Right lung (tissue), 5 donors: ENCODE data around the gene CORO1C. TPM values are rescaled to one million over a fixed set of nuclear protein-coding genes. Genes with fewer than 3 reads are reported as not detected.

Experiments
- DNase-seq, 2 donors: peaks; one replicate each; pipeline ENCODE4 v3.0.0-alpha.2; 2013
- polyA plus RNA-seq, 5 donors: library from polyadenylated mRNA; unstranded; fragments of 120-200 nt; gene quantifications; one replicate each; pipeline versions ENCODE4 v1.2.1 to v1.2.3, GENCODE V29; 2013; ENCODE audit warnings: inconsistent platforms in 1 of 5, low replicate concordance in 1 of 5; ENCODE audit not compliant: insufficient read length in 5 of 5, insufficient read depth in 1 of 5

The CORO1C gene
- polyA plus RNA-seq, 5 donors, result 61.8 to 95.3 (median 82.1) TPM

DNA sequence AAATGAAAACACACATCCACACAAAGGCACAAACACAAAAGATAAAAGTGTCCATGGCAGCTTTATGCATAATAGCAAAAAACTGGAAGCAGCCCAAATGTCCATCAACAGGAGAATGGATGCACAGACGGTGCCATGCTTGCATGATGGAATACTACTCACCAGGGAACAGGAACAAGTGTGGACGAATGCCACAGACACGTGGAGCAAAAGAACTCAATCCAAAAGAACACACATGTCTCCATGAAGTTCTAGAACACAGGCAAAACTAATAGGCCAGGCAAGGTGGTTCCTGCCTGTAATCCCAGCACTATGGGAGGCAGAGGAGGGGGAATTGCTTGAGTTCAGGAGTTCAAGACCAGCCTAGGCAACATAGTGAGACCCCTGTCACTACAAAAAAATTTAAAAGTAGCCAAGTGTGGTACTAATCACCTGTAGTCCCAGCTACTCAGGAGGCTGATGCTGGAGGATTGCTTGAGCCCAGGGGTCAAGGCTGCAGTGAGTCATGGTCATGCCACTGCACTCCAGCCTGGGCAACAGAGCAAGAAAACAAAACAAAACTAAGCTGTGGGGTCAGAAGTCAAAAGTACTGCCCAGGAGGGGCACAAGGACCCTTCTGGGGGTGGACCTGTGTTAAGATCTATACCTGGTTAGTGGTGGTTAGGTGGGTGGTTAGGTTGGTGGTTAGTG, 126.2 kb downstream of the CORO1C start:
- DNase-seq, result no peak

DNA sequence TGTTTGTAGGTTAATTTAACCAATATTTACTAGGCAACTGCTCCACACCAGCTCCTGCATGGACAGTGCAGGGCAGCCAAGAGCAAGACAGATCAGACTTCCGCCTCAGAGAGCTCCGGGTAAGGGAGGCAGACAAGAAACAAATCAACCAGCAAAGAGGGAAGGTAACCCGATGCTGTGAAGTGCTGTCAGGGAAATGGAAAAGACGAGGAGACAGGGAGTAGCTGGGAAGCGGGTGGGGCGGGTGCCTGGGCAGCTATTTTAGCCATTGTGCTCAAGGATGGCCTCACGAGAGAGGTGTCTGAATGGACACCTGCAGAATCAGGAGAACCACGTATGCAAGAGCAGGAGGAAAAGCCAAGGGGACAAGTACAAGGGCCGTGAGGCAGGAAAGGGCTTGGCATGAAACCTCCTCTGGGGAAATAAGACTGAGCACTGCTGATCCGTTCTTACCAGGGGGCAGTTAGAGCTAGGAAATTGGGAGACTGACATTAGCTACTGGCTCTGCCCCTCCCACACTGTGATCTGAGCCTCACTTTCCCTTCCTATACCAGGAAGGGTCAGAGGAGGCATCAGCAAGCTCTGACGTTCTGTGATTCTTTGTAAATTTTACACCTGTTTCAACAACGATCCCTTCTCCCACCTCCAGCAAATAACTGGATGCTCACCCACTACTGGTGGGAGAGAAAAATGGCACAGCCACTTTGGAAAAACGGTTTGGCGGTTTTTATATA, 126.9 kb downstream of the CORO1C start:
- no peak for DNase-seq

DNA sequence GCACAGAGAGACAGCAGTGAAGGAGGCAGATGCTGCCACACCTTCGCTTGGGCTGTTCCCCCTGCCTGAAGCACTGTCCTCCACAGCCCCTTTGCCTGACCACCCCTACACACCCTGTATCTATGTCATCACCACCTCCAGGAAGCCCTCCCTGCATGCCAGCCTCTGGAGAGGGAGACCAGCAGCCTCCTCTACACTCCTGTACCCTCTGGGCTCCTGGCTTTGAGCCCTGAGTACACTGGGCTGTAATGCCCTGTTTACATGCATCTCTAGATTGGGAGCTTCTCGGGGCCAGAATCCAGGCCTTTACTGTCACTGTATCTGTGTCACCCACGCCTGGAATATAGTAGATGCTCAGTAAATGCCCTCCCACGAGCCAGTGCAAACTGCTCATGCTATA, 127.6 kb downstream of the CORO1C start:
- DNase-seq, result no peak

DNA sequence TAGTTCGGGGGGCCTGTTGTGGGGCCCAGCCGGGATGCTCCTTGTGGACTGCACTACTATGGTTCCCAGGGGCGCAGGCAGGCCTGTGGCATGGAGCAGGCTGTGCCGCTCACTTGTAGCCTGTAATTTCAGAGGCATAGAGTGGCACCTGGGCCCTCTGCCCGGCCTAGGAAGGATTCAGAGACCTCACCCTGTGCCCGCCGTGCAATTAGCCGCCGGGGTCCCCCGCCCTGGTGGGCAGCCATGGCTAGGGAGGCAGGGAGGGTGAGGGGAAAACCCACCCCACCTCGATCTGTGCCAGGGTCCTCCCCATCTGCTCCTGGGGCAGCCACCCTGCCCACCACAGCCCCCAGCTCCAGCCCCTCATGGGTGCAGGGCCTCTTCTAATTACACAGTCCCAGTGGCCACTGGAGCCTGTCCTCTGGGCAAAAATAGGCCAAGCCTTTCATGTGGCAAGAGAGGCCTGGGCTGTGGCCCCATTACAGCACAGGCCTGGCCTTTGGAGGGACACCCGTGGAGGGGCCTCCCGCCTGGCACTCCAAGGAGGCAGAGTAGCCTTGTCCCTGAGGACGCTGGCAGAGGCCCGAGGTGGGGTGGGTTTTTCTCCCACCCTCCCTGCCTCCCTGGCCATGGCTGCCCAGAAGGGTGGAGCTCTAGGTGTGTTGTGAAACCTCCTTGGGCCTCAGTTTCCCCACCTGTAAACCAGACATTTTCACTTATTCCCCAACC, 128.2 kb downstream of the CORO1C start:
- no peak for DNase-seq

DNA sequence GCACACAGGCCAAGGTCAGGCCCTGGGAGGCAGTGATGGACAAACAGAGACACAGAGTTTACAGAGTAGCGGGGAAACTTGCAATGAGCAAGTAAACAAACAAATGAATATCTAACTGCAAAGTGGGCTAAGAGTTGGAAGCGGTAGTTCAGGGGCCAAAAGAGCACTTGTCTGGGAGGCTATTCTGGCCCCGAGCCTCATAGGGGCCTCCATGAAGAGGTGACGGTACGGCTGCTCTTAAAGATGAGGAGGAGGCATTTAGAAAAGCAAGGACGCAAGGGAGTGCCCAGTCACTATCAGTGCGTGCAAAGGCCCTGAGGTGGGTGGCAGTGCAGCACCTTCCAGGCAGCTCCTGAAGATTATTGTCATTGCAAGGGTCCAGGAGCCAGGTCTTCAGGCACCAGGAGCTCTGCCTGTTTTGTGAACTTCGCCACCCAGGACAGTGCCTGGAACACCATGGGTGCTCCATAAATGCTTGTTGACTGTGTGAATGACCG, 129.1 kb downstream of the CORO1C start:
- DNase-seq, result no peak

DNA sequence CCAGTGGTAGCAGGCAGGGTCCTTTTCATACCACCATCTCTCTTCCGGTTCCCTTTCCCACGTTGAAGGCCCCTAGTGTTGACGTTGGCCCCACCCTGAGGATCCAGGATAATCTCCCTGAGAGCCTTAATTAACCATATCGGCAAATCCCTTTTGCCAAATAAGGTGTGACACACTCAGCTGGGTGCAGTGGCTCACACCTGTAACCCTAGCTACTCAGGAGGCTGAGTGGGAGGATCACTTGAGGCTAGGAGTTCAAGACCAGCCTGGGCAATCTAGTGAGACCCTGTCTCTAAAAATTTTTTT, 130.7 kb downstream of the CORO1C start:
- no peak for DNase-seq

DNA sequence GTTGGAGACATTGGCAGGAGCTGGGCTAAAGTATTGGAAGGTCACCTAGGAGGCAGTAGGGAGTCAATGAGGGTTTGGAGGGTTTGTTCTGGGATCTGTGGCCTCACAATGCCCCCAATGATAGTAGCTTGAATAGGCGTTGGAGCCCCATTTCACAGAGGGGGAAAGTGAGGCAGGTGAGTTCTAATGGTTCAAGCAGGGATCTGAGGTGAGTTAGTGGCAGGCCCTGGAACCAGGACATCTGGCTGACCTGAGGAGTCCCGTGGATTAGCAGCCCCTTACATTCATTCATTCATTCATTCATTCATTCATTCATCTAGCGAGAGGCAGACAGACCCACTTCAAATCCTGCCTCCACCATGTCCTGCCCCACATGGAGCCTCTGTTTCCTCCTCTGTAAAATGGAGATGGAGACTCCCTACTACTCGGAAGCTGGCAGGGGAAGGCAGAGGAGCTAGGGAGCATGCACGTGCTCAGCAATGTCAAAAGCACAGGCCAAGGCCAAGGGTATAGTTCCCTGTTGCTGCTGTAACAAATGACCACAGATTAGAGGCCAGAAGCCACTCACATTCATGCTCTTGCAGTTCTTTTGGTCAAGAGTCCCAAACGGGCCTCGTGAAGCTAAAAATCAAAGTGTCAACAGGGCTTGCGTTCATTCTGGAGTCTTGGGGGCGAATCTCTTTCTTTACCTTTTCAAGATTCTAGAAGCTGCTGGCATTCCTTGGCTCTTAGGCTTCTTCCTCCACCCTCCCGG, 131.2 kb downstream of the CORO1C start:
- no peak for DNase-seq

DNA sequence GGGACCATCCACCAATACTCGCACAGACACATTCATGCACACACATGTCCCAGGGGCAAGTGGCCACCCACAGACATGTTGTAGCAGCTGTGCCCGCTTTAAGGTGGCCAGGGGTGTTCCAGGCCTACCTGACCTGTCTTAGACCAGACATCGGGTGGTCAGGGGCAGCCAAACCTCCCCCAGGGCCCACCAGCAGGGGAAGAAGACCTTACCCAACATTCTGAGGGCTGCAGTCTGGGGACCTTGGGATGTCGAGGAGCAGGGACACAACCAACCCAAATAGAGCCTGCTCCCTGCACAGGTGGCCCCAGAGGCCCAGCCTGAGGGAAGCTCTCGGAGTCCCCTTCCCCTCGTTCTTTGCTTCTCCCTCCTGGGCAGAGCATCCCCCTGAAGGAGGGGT, 131.8 kb downstream of the CORO1C start:
- no peak for DNase-seq

DNA sequence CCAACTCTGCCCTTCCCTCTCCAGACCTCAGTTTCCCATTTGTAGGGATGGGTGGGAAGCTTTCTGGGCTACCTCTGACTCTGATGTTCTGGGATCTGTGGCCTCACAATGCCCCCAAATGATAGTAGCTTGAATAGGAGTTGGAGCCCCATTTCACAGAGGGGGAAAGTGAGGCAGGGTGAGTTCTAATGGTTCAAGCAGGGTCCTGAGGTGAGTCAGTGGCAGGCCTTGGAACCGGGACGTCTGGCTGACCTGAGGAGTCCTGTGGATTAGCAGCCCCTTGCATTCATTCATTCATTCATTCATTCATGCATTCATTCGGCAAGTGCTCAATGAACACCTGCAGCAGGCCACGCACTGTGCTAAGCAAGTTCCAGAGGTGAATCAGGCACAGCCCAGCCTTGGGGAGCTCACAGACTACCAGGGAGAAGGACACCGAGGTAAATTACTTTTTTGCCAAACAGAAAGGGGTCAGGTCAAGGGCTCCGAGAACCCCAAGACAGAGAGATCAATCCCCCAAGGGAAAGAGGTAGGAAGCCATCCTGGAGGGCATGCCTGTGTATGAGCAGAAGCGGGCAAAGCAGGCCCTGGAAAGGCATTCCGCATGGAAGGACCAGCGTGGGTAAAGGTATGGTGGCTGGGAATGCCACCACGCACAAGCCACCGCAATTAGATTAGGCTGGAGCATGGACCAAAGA, 132.6 kb downstream of the CORO1C start:
- DNase-seq, result no peak

DNA sequence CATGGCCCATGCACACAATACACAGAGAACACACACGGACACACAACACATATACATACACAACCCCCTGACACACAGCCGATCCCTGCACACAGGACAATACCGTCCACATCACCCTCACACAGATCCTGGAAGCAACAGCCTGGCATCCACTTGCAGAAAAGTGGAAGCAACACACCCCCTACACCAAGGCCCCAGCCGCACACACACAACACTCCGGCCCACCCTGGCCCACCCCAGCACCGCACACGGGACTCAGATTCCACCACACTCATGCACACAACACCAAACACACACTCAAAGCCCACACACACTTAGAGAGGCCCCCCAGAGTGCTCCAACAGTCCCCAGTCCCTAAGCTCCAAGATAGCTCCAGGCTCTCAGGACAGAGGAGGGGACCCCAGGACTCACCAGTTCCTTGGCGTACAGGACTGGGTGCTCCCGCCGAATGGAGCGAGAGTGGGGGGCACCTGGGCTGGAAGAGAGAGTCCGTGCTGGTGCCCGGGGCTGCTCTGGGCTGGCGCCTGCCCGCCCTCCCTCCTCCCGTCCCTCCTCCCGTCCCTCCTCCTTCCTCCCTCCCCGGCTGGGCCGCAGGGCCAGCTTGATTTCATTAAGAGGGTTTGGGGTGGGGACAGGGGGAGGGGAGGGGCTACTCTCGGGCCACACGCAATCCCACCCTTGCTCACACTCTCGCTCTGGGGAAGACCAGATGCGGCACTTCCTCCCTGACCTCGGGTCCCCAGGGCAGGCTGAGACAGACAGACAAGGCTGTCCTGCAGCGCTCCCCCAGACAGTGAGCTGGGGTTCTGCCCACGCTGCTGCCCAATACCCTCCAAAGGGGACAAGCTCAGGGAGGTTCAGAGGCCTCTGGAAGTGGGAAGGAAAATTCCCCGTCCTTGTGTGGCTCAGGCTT, 133.5 kb downstream of the CORO1C start, which contains the start of gene TMEM119:
Gene TMEM119, minus strand, starts transcription at position 526 of the 913 bp plus-strand sequence. CDS start 5,701 bp downstream, outside the sequence.
- peak; percentile 75 to 85 for DNase-seq

DNA sequence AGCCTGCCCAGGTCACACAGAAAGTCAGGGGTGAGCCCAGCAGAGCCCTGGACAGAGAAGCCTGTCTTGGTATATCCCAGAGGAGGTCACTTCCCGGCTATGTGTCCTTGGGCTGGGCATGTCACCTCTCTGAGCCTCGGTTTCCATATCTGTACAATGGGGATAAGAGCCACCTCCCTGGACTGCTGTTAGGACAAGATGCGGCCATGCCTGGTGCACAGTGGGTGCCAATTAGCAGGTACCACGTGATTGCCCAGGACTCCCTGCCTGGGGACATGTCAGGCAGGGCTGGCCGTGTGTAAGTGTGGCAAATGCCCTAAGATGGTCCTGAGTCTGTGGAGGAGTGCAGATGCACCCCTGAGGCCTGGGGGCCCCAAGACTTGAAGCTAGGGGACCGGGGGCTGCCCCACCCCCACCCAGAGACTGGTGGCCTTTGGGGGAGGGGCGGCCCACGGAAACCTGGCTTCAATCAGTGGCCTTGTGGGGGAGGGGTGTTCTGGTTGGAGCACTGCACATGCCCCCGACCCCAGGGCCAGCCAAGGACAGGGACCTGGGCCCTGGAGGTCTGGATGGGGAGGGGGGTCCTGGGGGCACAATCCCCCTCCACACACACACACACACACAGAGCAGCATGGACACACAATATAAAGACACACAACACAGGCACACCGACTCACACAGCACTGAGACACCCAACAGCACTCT, 134.3 kb downstream of the CORO1C start:
- no peak for DNase-seq

DNA sequence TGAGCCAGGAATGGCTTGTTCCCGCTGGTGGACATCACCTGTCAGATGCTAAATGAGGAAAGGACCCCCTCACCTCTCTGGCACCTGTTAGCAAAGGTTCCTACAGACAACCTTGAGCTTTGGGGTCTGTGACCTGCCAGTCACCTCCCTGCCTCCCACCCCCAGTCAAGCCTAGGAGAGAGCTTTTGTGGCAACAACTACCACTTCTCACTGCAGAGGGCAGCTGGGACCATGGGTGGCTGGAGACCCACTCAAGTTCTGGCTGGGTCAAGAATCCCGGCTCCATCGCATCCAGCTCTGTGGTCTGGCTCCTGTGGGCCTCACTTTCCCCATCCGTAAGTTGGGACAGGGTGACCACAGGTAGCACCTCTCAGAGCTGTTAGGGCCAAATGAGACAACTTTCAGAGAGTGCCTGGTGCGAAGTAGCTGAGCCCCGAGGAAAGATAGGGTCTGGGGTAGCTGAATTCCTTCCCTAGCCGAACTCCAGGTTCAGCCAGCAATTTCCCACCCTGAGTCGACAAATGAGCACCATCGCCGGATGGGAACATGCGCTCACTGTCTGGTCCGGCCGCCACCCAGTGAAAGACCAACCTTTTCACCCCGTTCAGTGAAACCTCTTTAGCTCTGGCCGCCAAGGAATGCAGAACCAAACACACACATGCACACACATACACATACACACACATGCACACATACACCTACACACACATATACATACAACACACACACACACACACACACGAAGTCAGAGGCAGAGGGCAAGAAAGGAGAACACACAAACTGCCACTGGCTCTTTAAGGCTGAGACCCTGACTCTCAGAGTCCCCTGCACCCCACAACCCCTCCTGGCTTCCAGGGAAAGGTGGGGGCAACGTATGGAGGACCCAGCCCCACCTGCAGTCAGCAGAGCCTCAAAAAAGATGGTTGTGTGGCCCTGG, 135.3 kb downstream of the CORO1C start:
- no peak for DNase-seq

Other genes with a start within 250 kb of the CORO1C start
- gene FICD, start 216.2 kb downstream of the CORO1C start, polyA plus RNA-seq, result 1 to 10 TPM; 2.3 to 3.1 (median 2.8) TPM
- gene SART3, start 170.3 kb downstream of the CORO1C start, polyA plus RNA-seq, result 10 to 100 TPM; 53.3 to 78.7 (median 61.3) TPM
- 10 to 100 TPM; 81.7 to 97.7 (median 86.5) TPM for gene ISCU, start 168.9 kb downstream of the CORO1C start, polyA plus RNA-seq
- gene TMEM119, start 133.4 kb downstream of the CORO1C start, polyA plus RNA-seq, result 10 to 100 TPM; 33.1 to 55.5 (median 41.7) TPM
- gene SELPLG, start 97.6 kb downstream of the CORO1C start, polyA plus RNA-seq, result 1 to 10 TPM; 3.3 to 4.9 (median 4.0) TPM
- 10 to 100 TPM; 17.2 to 25.7 (median 22.1) TPM for gene SSH1, start 126.1 kb upstream of the CORO1C start, polyA plus RNA-seq
- not detected for gene DAO, start 148.6 kb upstream of the CORO1C start, polyA plus RNA-seq